Heart left ventricle (tissue), 13 donors: ENCODE results near the gene SLC26A1.

Experiments used
- CTCF ChIP-seq, 12 donors: fragments of 200-600 bp; sonication (generic) in 4 of 12; IDR thresholded peaks; one replicate each; pipeline versions ENCODE4 v1.5.0 to v1.8.0; 2018 to 2022; ENCODE audit warnings: antibody characterized with exemption in 12 of 12, mild to moderate bottlenecking in 5 of 12
- POLR2A ChIP-seq, 2 donors: fragments of 450-650 bp; IDR thresholded peaks; one replicate each; pipeline ENCODE4 v1.6.1; 2017; ENCODE audit warnings: antibody characterized with exemption in 2 of 2, mild to moderate bottlenecking in 2 of 2, moderate library complexity in 2 of 2
- donor health status: ischemic (EF 13 %, LVEDD 7.1; RV severe dilation, severe dysfunction).
- donor health status: DM: no; HTN: yes; CAD: no.
- donor health status: DM: no; HTN: no; CAD: no.
- donor health status: ischemic (EF 25% LVEDD 6.9; RV normal size, moderate dysfunction).
- donor health status: ischemic (EF 25% LVEDD 5.7; RV mildly dilated, moderate dysfunction).
- donor health status: ischemic (EF 35%, LVEDD 5.7; RV mildly dilated, moderate dysfunction).
- donor health status: nonischemic (EF 11% LVEDD 7.7; RV severe dilation, severe dysfunction).
- donor health status: DM: yes; HTN: yes; CAD: no.
- donor health status: PGD.
- donor health status: ischemic (EF 29% LVEDD 5.4; RV normal size, mild dysfunction).
- donor health status: nonischemic (EF 23%, LVEDD 6.1; RV moderate dilation, normal function).

GRCh38 chr4:1000686-1001260 is 7.6 kb upstream of the SLC26A1 start:
- TF ChIP-seq CTCF (IDR thresholded peaks at IDR 0.05) (no peak), POLR2A (IDR thresholded peaks at IDR 0.05) (no peak)
